PC-9 (cell line): Measurements from ENCODE around the gene TAX1BP1. TPM values are rescaled to one million over a fixed set of nuclear protein-coding genes. Genes with fewer than 3 reads are reported as not detected.

Experiments used
- Bru-seq: library from RNA; stranded (reverse); fragments of 400-500 nt; gene quantifications from one replicate; lab custom pipeline; 2021; lab: Mats Ljungman, UMichigan
- BruChase-seq, 2 experiments: library from RNA; stranded (reverse); fragments of 400-500 nt; gene quantifications; one replicate each; lab custom pipeline; 2021; lab: Mats Ljungman, UMichigan
- BruUV-seq: library from RNA; stranded (reverse); fragments of 400-500 nt; replicated peaks from 2 replicates; lab custom pipeline; 2021; lab: Mats Ljungman, UMichigan
- CTCF ChIA-PET: fragments of 300-600 bp; sonication (Branson Sonifier 250); formaldehyde crosslinking; loops from one replicate; lab custom pipeline; 2022; ENCODE audit warnings: antibody characterized with exemption; lab: Charles Lee
- POLR2A ChIA-PET: fragments of 300-600 bp; sonication (Branson Sonifier 250); formaldehyde crosslinking; loops from one replicate; lab custom pipeline; 2022; ENCODE audit warnings: antibody characterized with exemption; ENCODE audit not compliant: unreplicated experiment; lab: Charles Lee
- DNase-seq, 2 experiments: peaks; one replicate each; pipeline versions ENCODE4 v3.0.0 to v3.0.0-alpha.2; 2015 to 2022; ENCODE audit warnings: mixed read lengths in 1 of 2
- H2AFZ ChIP-seq: fragments of 200-600 bp; sonication (generic); 2 replicates; pipeline ENCODE4 v1.8.1; 2017; ENCODE audit warnings: antibody characterized with exemption
- H3F3A ChIP-seq: fragments of 200-600 bp; sonication (generic); 2 replicates; pipeline ENCODE4 v1.8.1; 2017; ENCODE audit warnings: antibody characterized with exemption, mild to moderate bottlenecking, low read depth; ENCODE audit not compliant: insufficient read depth
- H3K27ac ChIP-seq: fragments of 200-600 bp; sonication (generic); 2 replicates; pipeline ENCODE4 v1.6.1; 2016; ENCODE audit warnings: mixed run types
- H3K27me3 ChIP-seq: fragments of 200-600 bp; sonication (generic); 2 replicates; pipeline ENCODE4 v1.6.1; 2016; ENCODE audit warnings: low read depth, mixed run types; ENCODE audit not compliant: insufficient read depth
- H3K36me3 ChIP-seq: fragments of 200-600 bp; sonication (generic); 2 replicates; pipeline ENCODE4 v1.6.1; 2016; ENCODE audit warnings: low read depth, mixed run types
- H3K4me1 ChIP-seq: fragments of 200-600 bp; sonication (generic); replicated peaks from 2 replicates; pipeline ENCODE4 v1.6.1; 2016; ENCODE audit warnings: mixed run types; ENCODE audit not compliant: insufficient read depth
- H3K4me2 ChIP-seq: fragments of 200-600 bp; sonication (generic); 2 replicates; pipeline ENCODE4 v1.6.1; 2017; ENCODE audit warnings: mixed run types
- H3K4me3 ChIP-seq: fragments of 200-600 bp; sonication (generic); 2 replicates; pipeline ENCODE4 v1.6.1; 2016; ENCODE audit warnings: mixed run types
- H3K79me2 ChIP-seq: fragments of 200-600 bp; sonication (generic); 2 replicates; pipeline ENCODE4 v1.6.1; 2017; ENCODE audit warnings: low read depth, mixed run types
- H3K9me2 ChIP-seq: fragments of 200-600 bp; sonication (generic); 2 replicates; pipeline ENCODE4 v1.8.1; 2017; ENCODE audit warnings: mild to moderate bottlenecking; ENCODE audit not compliant: insufficient read depth
- H3K9me3 ChIP-seq: fragments of 200-600 bp; sonication (generic); 2 replicates; pipeline ENCODE4 v1.8.1; 2016; ENCODE audit warnings: low read depth; ENCODE audit not compliant: insufficient read depth
- H4K20me1 ChIP-seq: fragments of 200-600 bp; sonication (generic); 2 replicates; pipeline ENCODE4 v1.8.1; 2017; ENCODE audit not compliant: insufficient read depth
- CTCF ChIP-seq: fragments of 200-600 bp; sonication (generic); conservative IDR thresholded peaks from 2 replicates; pipeline ENCODE4 v1.6.1; 2017; ENCODE audit warnings: mixed run types, antibody characterized with exemption, mild to moderate bottlenecking, moderate library complexity
- EZH2 ChIP-seq: fragments of 200-600 bp; sonication (generic); IDR thresholded peaks from 2 replicates; pipeline ENCODE4 v1.8.0; 2017; ENCODE audit warnings: antibody characterized with exemption, low read depth
- intact Hi-C: fragments of 100-400 bp; cut with micrococcal nuclease; formaldehyde crosslinking; loops from one replicate; pipeline ENCODE4 v1.10.0; 2022; ENCODE audit not compliant: unreplicated experiment
- long read RNA-seq: library from polyadenylated mRNA; stranded (forward); transcript quantifications from one replicate; pipeline ENCODE4 v2.0.0, GENCODE V29; 2022
- total RNA-seq: library from RNA; stranded (reverse); gene quantifications from 2 replicates; pipeline ENCODE4 v1.2.3, GENCODE V29; 2021

Gene TAX1BP1
- total RNA-seq = 143 and 174 TPM in 2 replicates
- percentile 98 among the genes with signal in this experiment for Bru-seq, nascent RNA
- BruChase-seq, experiment 1, labeled RNA remaining after a 2-hour chase = percentile 96 among the genes with signal in this experiment
- BruChase-seq, experiment 2, labeled RNA remaining after a 6-hour chase = percentile 94 among the genes with signal in this experiment
- long read RNA-seq, transcript TAX1BP1-202 (17 exons, 2,892 nt) = minor isoform, 47 of 506 reads
- long read RNA-seq, transcript TAX1BP1-201 (17 exons, 2,478 nt) = major isoform, 351 of 506 reads
- long read RNA-seq, partial matches to known transcripts = 26 of 506 reads
- long read RNA-seq, other reads (novel, unspliced or antisense) = 81 of 506 reads

- no peaks in the 10 kb centered on the region for H3K9me3 ChIP-seq
- H2AFZ ChIP-seq = peak within 1 kb of the TSS; percentile 88
- H3K79me2 ChIP-seq = peaks cover 54% of the 10 kb centered on the region
- peaks cover 6% of the 10 kb centered on the region; the same call in 1 of the 2 replicates for H3K36me3 ChIP-seq
- no TSS peak for BruUV-seq
- peak within 1 kb of the TSS; percentile 84 for H3K27ac ChIP-seq
- peaks cover 17% of the 10 kb centered on the region for H4K20me1 ChIP-seq
- H3K4me3 ChIP-seq = peak within 1 kb of the TSS; percentile 84
- H3K9me2 ChIP-seq = no peaks in the 10 kb centered on the region
- CTCF ChIA-PET = interaction anchor here (0.7 kb wide), 1 partner anchor 35 kb away, joined by 4 read pairs; no protein-coding TSS in a partner anchor
- no peaks in the 10 kb centered on the region for H3K27me3 ChIP-seq
- intact Hi-C loops = loop anchor here (1.0 to 10.0 kb wide), 6 partner anchors 62 to 625 kb away; no protein-coding TSS in a partner anchor
- H3K4me2 ChIP-seq = peak within 1 kb of the TSS; percentile 84
- peak; percentile 91 to 96 for DNase-seq
- POLR2A ChIA-PET = interaction anchor here (0.5 to 2.2 kb wide), 4 partner anchors 38 to 324 kb away, joined by 3 to 37 read pairs (median 12); partner anchors contain the start of gene HIBADH
- TF ChIP-seq EZH2 (no peak), CTCF (no peak)
- H3F3A ChIP-seq = peaks cover 41% of the 10 kb centered on the region
- H3K4me1 ChIP-seq = peaks cover 70% of the 10 kb centered on the region
These were observed at the start of gene TAX1BP1 for GRCh38 chr7:27739909-27740448. Gene TAX1BP1, plus strand, starts transcription at chr7:27740162. Its CDS starts 8,363 bp downstream, at chr7:27748525.

- no peak for TF ChIP-seq EZH2
- no peak for TF ChIP-seq CTCF
- CTCF ChIA-PET = no interaction called here
- intact Hi-C loops = no loop called here
These were observed 49.3 kb upstream of the TAX1BP1 start for GRCh38 chr7:27690649-27691048.

GRCh38 chr7:27693794-27694193, 46.2 kb upstream of the TAX1BP1 start:
- H3K4me1 ChIP-seq = peaks cover 22% of the 10 kb centered on the region
- no peak overlapping the region for H3K4me3 ChIP-seq
- H3K27ac ChIP-seq = no peak overlapping the region
- no TSS peak for BruUV-seq
- POLR2A ChIA-PET = no interaction called here
- intact Hi-C loops = no loop called here
- H3F3A ChIP-seq = peaks cover 16% of the 10 kb centered on the region
- H3K79me2 ChIP-seq = no peaks in the 10 kb centered on the region
- no peaks in the 10 kb centered on the region for H3K9me2 ChIP-seq
- CTCF ChIA-PET = interaction anchor here (0.6 to 0.7 kb wide), 2 partner anchors 34 to 403 kb away, joined by 4 to 6 read pairs; no protein-coding TSS in a partner anchor
- peak overlapping the region; percentile 5; the same call in 1 of the 2 replicates for H3K4me2 ChIP-seq
- no peaks in the 10 kb centered on the region for H4K20me1 ChIP-seq
- H2AFZ ChIP-seq = no peak overlapping the region
- DNase-seq = no peak
- H3K27me3 ChIP-seq = no peaks in the 10 kb centered on the region
- H3K36me3 ChIP-seq = no peaks in the 10 kb centered on the region
- no peaks in the 10 kb centered on the region for H3K9me3 ChIP-seq
- TF ChIP-seq EZH2 = no peak
- TF ChIP-seq CTCF = no peak

More at GRCh38 chr7:27690649-27691048, 49.3 kb upstream of the TAX1BP1 start:
- H2AFZ ChIP-seq = no peak overlapping the region
- no peaks in the 10 kb centered on the region for H3K79me2 ChIP-seq
- H3K36me3 ChIP-seq = no peaks in the 10 kb centered on the region
- no peak for DNase-seq
- H3K4me1 ChIP-seq = peaks cover 9% of the 10 kb centered on the region
- no peaks in the 10 kb centered on the region for H3K9me3 ChIP-seq
- POLR2A ChIA-PET = no interaction called here
- no peaks in the 10 kb centered on the region for H3K9me2 ChIP-seq
- no peak overlapping the region for H3K4me3 ChIP-seq
- H3K27ac ChIP-seq = no peak overlapping the region
- H4K20me1 ChIP-seq = no peaks in the 10 kb centered on the region
- no peaks in the 10 kb centered on the region for H3K27me3 ChIP-seq
- H3K4me2 ChIP-seq = no peak overlapping the region
- no peaks in the 10 kb centered on the region for H3F3A ChIP-seq
- no TSS peak for BruUV-seq
